H9 (cell line): Measurements from ENCODE around the gene GPRC5D. TPM values are rescaled to one million over a fixed set of nuclear protein-coding genes. Genes with fewer than 3 reads are reported as not detected.
A peak's percentile ranks its signal among the peaks of the same experiment; 100 is the strongest.

Experiments
- DNase-seq: peaks from one replicate; pipeline ENCODE4 v3.0.0-alpha.2; 2017
- H2AFZ ChIP-seq: one replicate; pipeline ENCODE4 v1.6.1; 2013; ENCODE audit warnings: mild to moderate bottlenecking, low read length, control low read depth, moderate library complexity
- H2AK5ac ChIP-seq: 2 replicates; pipeline ENCODE4 v1.6.1; 2013; ENCODE audit warnings: low read length, control low read depth, mixed read lengths; ENCODE audit not compliant: insufficient read length
- H2BK120ac ChIP-seq: one replicate; pipeline ENCODE4 v1.6.1; 2013; ENCODE audit warnings: low read depth, mild to moderate bottlenecking, low read length, control low read depth, inconsistent platforms; ENCODE audit not compliant: poor library complexity, severe bottlenecking
- H2BK12ac ChIP-seq: 2 replicates; pipeline ENCODE4 v1.6.1; 2013; ENCODE audit warnings: low read length, control low read depth, mixed read lengths, low read depth; ENCODE audit not compliant: insufficient read length
- H2BK15ac ChIP-seq: 2 replicates; pipeline ENCODE4 v1.6.1; 2013; ENCODE audit warnings: low read depth, low read length, control low read depth
- H2BK20ac ChIP-seq: one replicate; pipeline ENCODE4 v1.6.1; 2013; ENCODE audit warnings: low read depth, mild to moderate bottlenecking, low read length, control low read depth, inconsistent platforms; ENCODE audit not compliant: poor library complexity, severe bottlenecking
- H2BK5ac ChIP-seq: 2 replicates; pipeline ENCODE4 v1.6.1; 2013; ENCODE audit warnings: low read length, control low read depth, mixed read lengths; ENCODE audit not compliant: insufficient read length
- H3K14ac ChIP-seq: 2 replicates; pipeline ENCODE4 v1.6.1; 2013; ENCODE audit warnings: low read length, control low read depth; ENCODE audit not compliant: insufficient read depth
- H3K18ac ChIP-seq: 2 replicates; pipeline ENCODE4 v1.6.1; 2013; ENCODE audit warnings: low read depth, mild to moderate bottlenecking, mixed read lengths, low read length, control low read depth; ENCODE audit not compliant: insufficient read length
- H3K23ac ChIP-seq: 2 replicates; pipeline ENCODE4 v1.6.1; 2013; ENCODE audit warnings: low read length, control low read depth, mixed read lengths, low read depth; ENCODE audit not compliant: insufficient read length
- H3K23me2 ChIP-seq: 2 replicates; pipeline ENCODE4 v1.6.1; 2013; ENCODE audit warnings: low read depth, mild to moderate bottlenecking, mixed read lengths, low read length, control low read depth; ENCODE audit not compliant: insufficient read length, poor library complexity, severe bottlenecking
- H3K27ac ChIP-seq: 2 replicates; pipeline ENCODE4 v1.5.1; 2013; ENCODE audit warnings: low read length, control low read depth, mixed read lengths, low read depth; ENCODE audit not compliant: insufficient read length
- H3K27me3 ChIP-seq: 2 replicates; pipeline ENCODE4 v1.6.1; 2013; ENCODE audit warnings: low read length, control low read depth, inconsistent platforms; ENCODE audit not compliant: insufficient read depth
- H3K4ac ChIP-seq: 2 replicates; pipeline ENCODE4 v1.6.1; 2013; ENCODE audit warnings: low read depth, mild to moderate bottlenecking, control low read depth, inconsistent platforms, low read length, moderate library complexity
- H3K4me1 ChIP-seq: 2 replicates; pipeline ENCODE4 v1.6.1; 2013; ENCODE audit warnings: low read length, control low read depth, inconsistent platforms; ENCODE audit not compliant: insufficient read depth
- H3K4me2 ChIP-seq: 2 replicates; pipeline ENCODE4 v1.6.1; 2013; ENCODE audit warnings: low read length, control low read depth, mixed read lengths; ENCODE audit not compliant: insufficient read length, insufficient read depth
- H3K56ac ChIP-seq: 2 replicates; pipeline ENCODE4 v1.6.1; 2013; ENCODE audit warnings: low read depth, mild to moderate bottlenecking, mixed read lengths, low read length, control low read depth; ENCODE audit not compliant: insufficient read length
- H3K79me1 ChIP-seq: 2 replicates; pipeline ENCODE4 v1.6.1; 2013; ENCODE audit warnings: low read depth, mild to moderate bottlenecking, moderate library complexity, low read length, control low read depth, inconsistent platforms; ENCODE audit not compliant: insufficient read depth, poor library complexity, severe bottlenecking
- H3K79me2 ChIP-seq: 2 replicates; pipeline ENCODE4 v1.6.1; 2013; ENCODE audit warnings: low read length, control low read depth, inconsistent platforms; ENCODE audit not compliant: insufficient read depth
- H3K9ac ChIP-seq: 2 replicates; pipeline ENCODE4 v1.6.1; 2013; ENCODE audit warnings: low read length, control low read depth, mixed read lengths; ENCODE audit not compliant: insufficient read length; ENCODE audit errors: extremely low read depth
- H3K9me3 ChIP-seq: one replicate; pipeline ENCODE4 v1.6.1; 2013; ENCODE audit warnings: low read depth, low read length, inconsistent platforms; ENCODE audit not compliant: control insufficient read depth
- H3T11ph ChIP-seq: one replicate; pipeline ENCODE4 v1.6.1; 2013; ENCODE audit warnings: mild to moderate bottlenecking, low read length, control low read depth, inconsistent platforms
- H4K20me1 ChIP-seq: one replicate; pipeline ENCODE4 v1.6.1; 2013; ENCODE audit not compliant: control insufficient read depth, insufficient read length, insufficient read depth
- H4K5ac ChIP-seq: 2 replicates; pipeline ENCODE4 v1.6.1; 2013; ENCODE audit warnings: low read depth, mild to moderate bottlenecking, mixed read lengths, low read length, control low read depth; ENCODE audit not compliant: insufficient read length
- H4K8ac ChIP-seq: replicated peaks from 2 replicates; pipeline ENCODE4 v1.6.1; 2013; ENCODE audit warnings: low read length, control low read depth, mixed read lengths, low read depth; ENCODE audit not compliant: insufficient read length
- H4K91ac ChIP-seq: 2 replicates; pipeline ENCODE4 v1.6.1; 2013; ENCODE audit warnings: low read depth, mild to moderate bottlenecking, moderate library complexity, mixed read lengths, low read length, control low read depth; ENCODE audit not compliant: insufficient read length
- H3K27ac Mint-ChIP-seq, 3 experiments: 2 replicates in 2 of 3; 3 replicates in 1 of 3; pipeline ENCODE4 v1.8.0; 2020 to 2021; ENCODE audit warnings: mixed read lengths in 3 of 3, mild to moderate bottlenecking in 1 of 3, moderate library complexity in 1 of 3
- H3K27me3 Mint-ChIP-seq: 2 replicates; pipeline ENCODE4 v1.8.0; 2021; ENCODE audit warnings: low read depth, mild to moderate bottlenecking, moderate library complexity, mixed read lengths
- H3K36me3 Mint-ChIP-seq, 3 experiments: 2 replicates in 2 of 3; 3 replicates in 1 of 3; pipeline ENCODE4 v1.8.0; 2020 to 2021; ENCODE audit warnings: low read depth in 3 of 3, mixed read lengths in 3 of 3; ENCODE audit not compliant: insufficient read depth in 1 of 3
- H3K4me1 Mint-ChIP-seq, 2 experiments: 2 replicates each; pipeline ENCODE4 v1.8.0; 2020; ENCODE audit warnings: mixed read lengths in 2 of 2
- H3K4me3 Mint-ChIP-seq, 2 experiments: 2 replicates in 1 of 2; 3 replicates in 1 of 2; pipeline ENCODE4 v1.8.0; 2020 to 2021; ENCODE audit warnings: mild to moderate bottlenecking in 2 of 2, mixed read lengths in 2 of 2, moderate library complexity in 1 of 2
- H3K9me3 Mint-ChIP-seq, 2 experiments: 2 replicates in 1 of 2; 3 replicates in 1 of 2; pipeline ENCODE4 v1.8.0; 2020; ENCODE audit warnings: mild to moderate bottlenecking in 2 of 2, mixed read lengths in 2 of 2, moderate library complexity in 1 of 2
- WGBS: extraction: QIAGEN DNeasy Blood & Tissue Kit; methylation state at CpG from one replicate; pipeline ENCODE4 v1.1.7; 2013; ENCODE audit warnings: missing lambda C conversion rate, low lambda C conversion rate, mixed read lengths; ENCODE audit not compliant: insufficient read length; ENCODE audit errors: extremely low coverage; 5-methylcytosine and 5-hydroxymethylcytosine counted together
- total RNA-seq: library from RNA; stranded (reverse); gene quantifications from 2 replicates; pipeline ENCODE4 v1.2.1, GENCODE V29; 2021
- TF ChIP-seq, protein P1 (sequence below): fragments of 200-600 bp; sonication (generic); conservative IDR thresholded peaks from 3 replicates; pipeline ENCODE4 v1.8.0; 2021; ENCODE audit warnings: antibody characterized with exemption, mild to moderate bottlenecking

Gene GPRC5D
- total RNA-seq, 1 experiment from 2014 or later, result not detected

DNA sequence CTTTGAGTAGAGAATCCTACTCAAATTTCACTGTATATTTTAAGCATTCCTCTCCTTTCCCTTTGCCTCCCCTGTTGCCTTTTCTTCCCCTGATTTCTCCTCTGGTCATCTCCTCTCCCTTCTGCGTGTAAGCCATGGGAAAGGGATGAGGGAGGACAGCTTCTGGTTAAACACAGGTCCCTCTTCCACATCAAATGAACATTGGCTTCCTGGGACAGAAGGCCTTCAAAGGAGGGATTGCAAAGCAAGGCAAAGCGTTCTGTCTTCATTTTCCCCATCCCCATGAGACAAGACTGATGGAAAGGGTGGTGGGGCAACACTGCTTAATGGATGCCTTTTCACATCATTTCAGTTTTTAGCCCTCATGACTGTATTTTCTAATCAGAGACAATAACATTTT, 34.5 kb downstream of the GPRC5D start:
- Mint-ChIP-seq H3K4me3 (no peak overlapping the region), H3K27me3 (peaks cover 12% of the 10 kb centered on the region), H3K27ac (peak overlapping the region in 1 of 3 experiments; percentile 72; a peak in 2 of 7 replicates), H3K36me3 (no peaks in the 10 kb centered on the region), H3K9me3 (no peaks in the 10 kb centered on the region; a peak in 1 of 5 replicates), H3K4me1 (peaks cover 27 to 38% of the 10 kb centered on the region in 2 experiments)
- Histone ChIP-seq H3K4ac (no peak overlapping the region), H3K79me1 (no peaks in the 10 kb centered on the region), H3K23me2 (no peaks in the 10 kb centered on the region), H3K27me3 (no peaks in the 10 kb centered on the region), H3K4me1 (peaks cover 7% of the 10 kb centered on the region; the same call in 1 of the 2 replicates), H2AK5ac (no peak overlapping the region), H2BK20ac (no peak overlapping the region), H3K9me3 (no peaks in the 10 kb centered on the region), H2BK5ac (no peak overlapping the region), H3K14ac (no peak overlapping the region), H3K79me2 (no peaks in the 10 kb centered on the region), H3T11ph (no peak overlapping the region), H2AFZ (no peak overlapping the region), H3K9ac (no peak overlapping the region), H2BK12ac (no peak overlapping the region), H4K20me1 (no peaks in the 10 kb centered on the region), H3K18ac (no peak overlapping the region), H2BK15ac (no peak overlapping the region), H3K4me2 (no peak overlapping the region), H4K5ac (no peak overlapping the region), H3K27ac (no peak overlapping the region), H3K23ac (no peak overlapping the region), H4K8ac (no peak overlapping the region), H3K56ac (no peak overlapping the region), H4K91ac (no peak overlapping the region), H2BK120ac (no peak overlapping the region)
- TF ChIP-seq, protein P1, sequence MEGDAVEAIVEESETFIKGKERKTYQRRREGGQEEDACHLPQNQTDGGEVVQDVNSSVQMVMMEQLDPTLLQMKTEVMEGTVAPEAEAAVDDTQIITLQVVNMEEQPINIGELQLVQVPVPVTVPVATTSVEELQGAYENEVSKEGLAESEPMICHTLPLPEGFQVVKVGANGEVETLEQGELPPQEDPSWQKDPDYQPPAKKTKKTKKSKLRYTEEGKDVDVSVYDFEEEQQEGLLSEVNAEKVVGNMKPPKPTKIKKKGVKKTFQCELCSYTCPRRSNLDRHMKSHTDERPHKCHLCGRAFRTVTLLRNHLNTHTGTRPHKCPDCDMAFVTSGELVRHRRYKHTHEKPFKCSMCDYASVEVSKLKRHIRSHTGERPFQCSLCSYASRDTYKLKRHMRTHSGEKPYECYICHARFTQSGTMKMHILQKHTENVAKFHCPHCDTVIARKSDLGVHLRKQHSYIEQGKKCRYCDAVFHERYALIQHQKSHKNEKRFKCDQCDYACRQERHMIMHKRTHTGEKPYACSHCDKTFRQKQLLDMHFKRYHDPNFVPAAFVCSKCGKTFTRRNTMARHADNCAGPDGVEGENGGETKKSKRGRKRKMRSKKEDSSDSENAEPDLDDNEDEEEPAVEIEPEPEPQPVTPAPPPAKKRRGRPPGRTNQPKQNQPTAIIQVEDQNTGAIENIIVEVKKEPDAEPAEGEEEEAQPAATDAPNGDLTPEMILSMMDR, result no peak
- DNase-seq, result no peak
- no CpG with 5 or more reads among the region's 2 CpGs for WGBS
